ENCODE measurements around the gene LCN15.
"Not testable (repeated sequence)": the region's sequence is repeated elsewhere in the genome, so short reads cannot be mapped to it uniquely, and the experiment has no call there.

The LCN15 gene

GRCh38 chr9:136719195-136719880 is 45.0 kb downstream of the LCN15 start:
- DNase-seq = no peak

GRCh38 chr9:136718345-136719194 is 45.7 kb downstream of the LCN15 start:
- no peak for DNase-seq

GRCh38 chr9:136717399-136717798 is 46.9 kb downstream of the LCN15 start:
- DNase-seq = no peak

- no peak for DNase-seq
Observed at GRCh38 chr9:136714893-136715274, 49.4 kb downstream of the LCN15 start.

DNA sequence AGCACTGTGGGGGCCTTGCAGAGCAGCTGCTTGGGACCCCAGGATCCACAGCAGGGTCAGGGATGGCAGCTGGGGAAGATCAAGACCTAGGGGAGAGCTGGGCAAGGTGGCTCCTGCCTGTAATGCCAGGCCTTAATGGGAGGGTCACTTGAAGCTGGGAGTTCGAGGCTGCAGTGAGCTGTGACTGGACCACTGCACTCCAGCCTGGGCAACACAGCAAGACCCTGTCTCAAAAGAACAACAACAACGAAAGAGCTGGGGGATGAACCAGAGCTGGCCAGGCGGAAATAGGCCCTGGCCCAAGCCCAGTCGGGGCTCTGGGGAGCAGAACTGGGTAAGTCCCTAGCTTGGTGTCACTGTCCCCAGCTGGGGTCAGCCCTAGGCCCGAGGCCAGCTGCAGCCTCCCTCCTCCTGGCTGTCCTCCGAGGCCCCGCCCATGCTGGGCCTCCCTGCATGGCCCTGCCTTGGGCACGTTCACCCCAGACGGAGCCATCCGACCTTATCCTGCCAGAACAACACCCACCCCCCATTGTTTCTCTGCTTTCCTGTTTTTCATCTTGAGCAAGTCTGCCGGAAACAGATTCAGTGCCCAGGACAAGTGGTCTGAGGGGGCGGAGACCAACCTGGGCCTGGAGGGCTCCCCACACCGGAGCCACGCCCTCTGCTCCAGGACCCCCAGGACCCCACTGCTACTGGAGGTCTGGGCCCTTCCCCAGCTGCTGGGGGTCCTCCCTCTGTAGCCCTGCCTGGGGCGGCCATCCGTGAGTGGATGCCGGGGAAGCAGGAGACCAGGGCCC is 50.0 kb downstream of the LCN15 start:
- no peak for DNase-seq

- DNase-seq = no peak
Observed at GRCh38 chr9:136713550-136713949, 50.8 kb downstream of the LCN15 start.

DNA sequence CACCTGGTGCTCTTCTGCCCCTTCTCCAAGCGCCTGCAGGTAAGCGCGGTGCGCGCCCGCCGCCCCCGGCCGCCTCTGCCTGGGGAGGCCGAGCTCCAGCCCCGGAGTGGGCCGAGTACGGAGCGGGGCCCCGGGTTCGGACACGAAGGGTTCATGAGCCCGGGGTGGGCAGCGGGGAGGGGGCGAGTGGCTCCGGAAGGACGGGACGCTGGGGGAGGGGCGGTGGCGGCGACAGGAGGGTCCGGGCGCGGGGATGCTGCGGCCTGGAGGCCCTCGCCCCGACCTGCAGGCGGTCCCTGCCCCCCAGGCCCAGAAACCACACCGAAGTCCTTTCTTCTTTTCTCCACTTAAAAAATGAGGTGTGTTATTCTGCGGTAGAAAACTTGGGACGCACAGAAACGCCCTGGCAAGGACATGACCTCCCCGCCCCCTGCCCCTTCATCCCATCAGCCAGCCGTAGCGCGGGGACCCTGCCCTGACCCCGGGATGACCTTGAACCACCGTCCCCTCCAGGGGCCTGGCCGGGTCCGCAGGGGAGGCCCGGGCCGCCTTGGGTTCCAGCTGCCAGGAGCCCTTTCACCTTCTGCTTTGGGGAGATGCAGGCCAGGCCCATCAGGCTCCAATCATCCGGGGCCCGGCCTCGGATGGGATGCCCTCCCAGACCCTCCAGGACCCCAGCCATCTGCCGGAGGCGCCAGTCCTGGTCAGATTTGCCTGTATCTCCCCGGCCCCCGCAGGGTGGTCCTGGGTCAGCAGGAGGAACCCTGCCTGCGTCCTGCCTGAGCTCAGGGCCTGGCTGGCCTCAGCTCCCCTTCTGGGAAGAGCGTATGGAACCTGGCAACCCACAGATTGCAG is 51.4 kb downstream of the LCN15 start:
- no peak for DNase-seq

GRCh38 chr9:136711751-136712689 is 52.3 kb downstream of the LCN15 start, which contains the start of gene DIPK1B:
Gene DIPK1B, plus strand, starts transcription at chr9:136712572. Its CDS starts 94 bp downstream, at chr9:136712666.
- DNase-seq = no peak

- DNase-seq = not testable (repeated sequence)
Observed at GRCh38 chr9:136711219-136711648, 53.1 kb downstream of the LCN15 start.

DNA sequence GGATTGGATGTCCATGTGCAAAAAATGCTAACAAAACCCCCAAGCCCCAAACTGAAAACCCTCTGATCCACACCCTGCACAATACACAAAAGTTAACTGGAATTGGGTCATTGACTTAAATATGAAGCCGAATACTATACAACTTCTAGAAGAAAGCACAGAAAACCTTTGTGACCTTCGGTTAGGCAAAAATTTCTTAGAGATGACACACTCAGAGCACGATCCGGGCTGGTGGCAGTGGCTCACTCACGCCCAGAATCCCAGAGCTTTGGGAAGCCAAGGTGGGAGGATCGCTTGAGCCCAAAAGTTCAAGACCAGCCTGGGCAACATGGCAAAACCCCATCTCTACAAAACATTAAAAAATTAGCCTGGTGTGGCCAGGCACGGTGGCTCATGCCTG is 53.8 kb downstream of the LCN15 start:
- no peak for DNase-seq
